GM18526 (cell line): Measurements from ENCODE around the gene GNG11.

Experiments
- POLR2A ChIP-seq: IDR thresholded peaks from 3 replicates; pipeline ENCODE4 v1.6.1; 2011; ENCODE audit not compliant: insufficient read length; ENCODE audit errors: extremely low read depth

Gene GNG11

GRCh38 chr7:93902777-93903423 is 18.6 kb upstream of the GNG11 start:
- TF ChIP-seq POLR2A: no peak

GRCh38 chr7:93906267-93906666 is 15.3 kb upstream of the GNG11 start, which contains the start of gene GNGT1:
GNGT1 (plus strand) TSS chr7:93906567; CDS start chr7:93906747, 180 bp downstream.
- no peak for TF ChIP-seq POLR2A

- TF ChIP-seq POLR2A: no peak
Measured at GRCh38 chr7:93910076-93910994, 11.2 kb upstream of the GNG11 start.

GRCh38 chr7:93913197-93913596 is 8.3 kb upstream of the GNG11 start:
- TF ChIP-seq POLR2A: no peak

GRCh38 chr7:93914581-93915066 is 6.9 kb upstream of the GNG11 start:
- no peak for TF ChIP-seq POLR2A

- no peak for TF ChIP-seq POLR2A
Measured at GRCh38 chr7:93920496-93921182, 896 bp upstream of the GNG11 start.

GRCh38 chr7:93921186-93921585 is 349 bp upstream of the GNG11 start:
- no peak for TF ChIP-seq POLR2A

GRCh38 chr7:93923296-93923695 is 1.8 kb downstream of the GNG11 start:
- no peak for TF ChIP-seq POLR2A

GRCh38 chr7:93923942-93924341 is 2.4 kb downstream of the GNG11 start:
- no peak for TF ChIP-seq POLR2A

- no peak for TF ChIP-seq POLR2A
Measured at GRCh38 chr7:93926800-93927199, 5.3 kb downstream of the GNG11 start.

- no peak for TF ChIP-seq POLR2A
Measured at GRCh38 chr7:93927585-93927984, 6.0 kb downstream of the GNG11 start.

GRCh38 chr7:93931655-93932054 is 10.1 kb downstream of the GNG11 start:
- TF ChIP-seq POLR2A: no peak

GRCh38 chr7:93933156-93933555 is 11.6 kb downstream of the GNG11 start:
- no peak for TF ChIP-seq POLR2A

GRCh38 chr7:93935102-93935501 is 13.6 kb downstream of the GNG11 start:
- TF ChIP-seq POLR2A: no peak

- TF ChIP-seq POLR2A: no peak
Measured at GRCh38 chr7:93937818-93938217, 16.3 kb downstream of the GNG11 start.
